Amygdala (tissue), 56 donors: ENCODE measurements around the gene FGD5.

Experiments used
- DNase-seq, 56 donors: peaks; one replicate each; lab custom pipeline; 2025; lab: John Stamatoyannopoulos, UW

FGD5 gene, protein sequence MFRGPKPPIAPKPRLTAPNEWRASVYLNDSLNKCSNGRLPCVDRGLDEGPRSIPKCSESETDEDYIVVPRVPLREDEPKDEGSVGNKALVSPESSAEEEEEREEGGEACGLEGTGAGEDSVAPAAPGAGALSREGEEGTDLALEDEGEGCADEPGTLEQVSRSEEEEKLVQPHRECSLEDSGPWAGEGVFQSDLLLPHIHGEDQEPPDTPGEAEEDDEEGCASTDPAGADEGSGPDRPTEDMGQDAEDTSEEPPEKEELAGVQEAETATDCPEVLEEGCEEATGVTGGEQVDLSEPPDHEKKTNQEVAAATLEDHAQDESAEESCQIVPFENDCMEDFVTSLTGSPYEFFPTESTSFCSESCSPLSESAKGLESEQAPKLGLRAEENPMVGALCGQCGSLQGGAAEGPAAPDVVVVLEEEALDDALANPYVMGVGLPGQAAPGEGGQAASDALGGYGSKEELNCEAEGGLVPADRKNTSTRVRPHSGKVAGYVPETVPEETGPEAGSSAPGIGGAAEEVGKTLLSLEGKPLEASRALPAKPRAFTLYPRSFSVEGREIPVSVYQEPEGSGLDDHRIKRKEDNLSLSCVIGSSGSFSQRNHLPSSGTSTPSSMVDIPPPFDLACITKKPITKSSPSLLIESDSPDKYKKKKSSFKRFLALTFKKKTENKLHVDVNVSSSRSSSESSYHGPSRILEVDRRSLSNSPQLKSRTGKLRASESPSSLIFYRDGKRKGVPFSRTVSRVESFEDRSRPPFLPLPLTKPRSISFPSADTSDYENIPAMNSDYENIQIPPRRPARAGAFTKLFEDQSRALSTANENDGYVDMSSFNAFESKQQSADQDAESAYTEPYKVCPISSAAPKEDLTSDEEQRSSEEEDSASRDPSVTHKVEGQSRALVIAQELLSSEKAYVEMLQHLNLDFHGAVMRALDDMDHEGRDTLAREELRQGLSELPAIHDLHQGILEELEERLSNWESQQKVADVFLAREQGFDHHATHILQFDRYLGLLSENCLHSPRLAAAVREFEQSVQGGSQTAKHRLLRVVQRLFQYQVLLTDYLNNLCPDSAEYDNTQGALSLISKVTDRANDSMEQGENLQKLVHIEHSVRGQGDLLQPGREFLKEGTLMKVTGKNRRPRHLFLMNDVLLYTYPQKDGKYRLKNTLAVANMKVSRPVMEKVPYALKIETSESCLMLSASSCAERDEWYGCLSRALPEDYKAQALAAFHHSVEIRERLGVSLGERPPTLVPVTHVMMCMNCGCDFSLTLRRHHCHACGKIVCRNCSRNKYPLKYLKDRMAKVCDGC (N-terminal part only)

GRCh38 chr3:14818804-14819500 is at the start of gene FGD5:
TSS of gene FGD5 (plus strand) at chr3:14818962. CDS start at chr3:14819072, 110 bp downstream.
- no peak for DNase-seq

GRCh38 chr3:14769544-14770325 is 49.0 kb upstream of the FGD5 start:
- DNase-seq: no peak

- no peak for DNase-seq
These were observed 48.2 kb upstream of the FGD5 start for GRCh38 chr3:14770591-14770990.

DNA sequence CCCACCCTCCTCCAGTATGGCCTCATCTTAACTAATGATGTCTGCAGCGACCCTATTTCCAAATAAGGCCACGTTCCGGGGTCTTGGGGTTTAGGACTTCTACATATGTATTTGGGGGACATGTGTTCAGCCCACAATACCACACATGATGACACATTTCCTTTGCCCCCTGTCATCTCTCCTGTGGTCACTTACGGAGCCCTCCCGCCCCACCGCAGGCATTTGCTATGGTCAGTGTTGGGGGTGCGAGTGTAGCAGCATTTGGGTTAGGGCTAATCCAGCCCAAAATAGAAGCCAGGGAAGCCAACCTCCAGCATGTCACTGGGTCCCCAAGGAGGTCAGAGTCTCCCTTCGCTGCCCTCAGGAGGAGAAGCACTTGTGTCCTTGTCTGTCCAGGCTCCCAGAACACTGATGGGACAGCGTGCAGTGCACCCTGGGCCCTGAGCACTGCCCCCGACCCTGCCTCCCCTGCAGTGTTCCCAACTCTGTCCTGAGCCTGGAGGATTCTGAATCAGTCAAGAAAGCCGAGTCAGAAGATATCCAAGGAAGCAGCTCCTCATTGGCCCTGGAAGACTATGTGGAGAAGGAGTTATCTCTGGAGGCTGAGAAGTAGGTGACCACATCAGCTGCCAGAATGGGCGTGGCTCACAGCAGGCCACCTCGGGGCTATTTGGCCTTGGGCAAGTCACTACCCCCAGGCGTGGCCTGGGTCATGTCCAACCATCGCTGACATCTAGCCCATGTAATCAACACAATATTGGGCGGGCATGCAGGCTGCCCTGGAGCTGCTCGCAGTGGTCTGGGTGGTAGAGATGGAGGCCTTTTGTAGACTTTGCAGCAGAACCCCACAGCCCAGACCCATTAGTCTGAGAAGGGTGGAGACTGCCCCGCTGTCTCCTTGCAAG is 46.9 kb upstream of the FGD5 start:
- DNase-seq: no peak

DNA sequence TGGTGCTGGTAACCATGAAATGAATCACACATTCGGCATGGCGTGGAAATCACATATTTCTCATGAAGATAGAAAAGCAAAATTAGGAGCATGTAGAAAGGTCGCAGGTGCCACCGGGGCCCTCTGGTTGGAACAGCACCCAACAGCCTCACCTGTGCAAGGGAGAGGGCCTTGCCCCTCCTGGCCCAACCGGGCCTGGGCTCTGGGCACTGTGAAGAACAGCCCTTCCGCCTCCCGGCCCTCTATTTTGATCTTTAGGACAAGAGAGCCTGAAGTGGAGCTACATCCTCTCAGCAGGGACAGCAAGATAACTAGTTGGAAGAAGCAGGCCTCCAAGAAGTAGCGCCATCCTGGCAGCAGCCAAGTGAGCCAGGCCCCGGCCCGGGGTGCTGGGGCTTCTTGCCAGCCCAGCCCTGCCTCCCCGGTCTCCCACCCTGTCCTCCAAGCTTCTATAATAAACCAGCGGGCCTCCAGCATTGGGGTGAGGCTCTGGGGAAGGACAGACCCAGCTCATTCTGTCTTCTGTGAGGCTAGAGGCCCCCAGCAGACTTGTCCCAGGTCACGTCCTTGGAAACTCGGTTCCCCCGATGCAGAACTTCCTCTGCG is 46.1 kb upstream of the FGD5 start:
- no peak for DNase-seq

DNA sequence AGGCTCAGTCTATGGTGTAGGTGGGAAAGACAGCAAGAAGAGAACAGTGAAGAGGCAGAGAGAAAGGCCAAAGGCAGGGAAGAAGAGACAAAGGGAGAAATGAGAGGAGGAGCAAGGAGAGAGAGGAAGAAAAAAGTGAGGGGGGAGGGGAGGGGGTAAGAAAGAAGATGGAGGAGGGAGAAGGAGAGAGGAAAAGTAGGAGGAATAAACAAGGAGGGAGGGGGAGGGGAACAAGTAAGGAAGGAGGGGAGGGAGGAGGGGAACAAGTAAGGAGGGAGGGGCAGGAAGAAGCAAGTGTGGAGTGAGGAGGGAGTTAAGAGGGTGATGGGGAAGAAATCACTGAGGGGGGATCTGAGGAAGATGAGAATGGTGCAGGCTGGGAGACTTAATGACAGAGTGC is 45.5 kb upstream of the FGD5 start:
- DNase-seq: no peak

DNA sequence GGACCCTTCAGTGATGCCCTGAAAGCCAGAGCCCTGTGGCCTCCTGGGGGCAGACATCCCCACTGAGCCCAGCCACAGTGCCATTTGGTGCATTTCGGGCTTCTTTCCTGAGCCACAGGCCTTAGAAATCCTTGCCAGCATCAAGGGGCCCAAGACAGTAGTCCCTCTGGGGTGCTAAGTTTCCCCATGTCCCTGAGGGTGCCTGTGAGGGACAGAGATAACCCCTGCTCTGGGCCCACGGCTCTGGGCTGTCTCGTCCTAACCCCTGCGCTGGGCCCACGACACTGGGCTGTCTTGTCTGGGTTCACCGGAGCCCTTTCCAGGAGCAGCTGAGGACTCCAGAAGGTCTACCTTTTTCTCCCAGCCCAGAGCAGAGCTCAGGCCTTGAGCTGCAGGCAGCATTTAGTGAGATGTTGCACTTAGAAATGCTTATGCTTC is 45.1 kb upstream of the FGD5 start:
- no peak for DNase-seq

DNA sequence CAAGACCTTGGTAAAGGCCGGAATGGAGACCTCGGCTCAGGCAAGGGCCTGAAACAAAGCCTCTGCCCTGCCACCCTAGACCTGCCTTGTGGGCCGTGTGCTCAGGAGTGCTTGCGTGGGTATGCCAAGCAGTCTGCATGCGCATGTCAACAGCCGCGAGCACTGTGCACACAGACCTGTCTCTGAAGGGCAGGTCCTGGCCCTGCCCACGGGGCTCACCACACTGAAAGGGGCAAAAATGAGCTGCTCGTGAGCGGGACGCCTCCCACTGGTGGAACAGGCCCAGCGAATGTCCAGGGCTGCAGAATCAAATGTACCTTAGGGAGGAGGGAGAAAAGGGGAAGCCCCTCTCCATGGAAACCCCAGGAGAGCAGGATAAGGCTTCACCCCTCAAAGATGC is 44.3 kb upstream of the FGD5 start:
- DNase-seq: no peak

GRCh38 chr3:14775011-14775410 is 43.8 kb upstream of the FGD5 start:
- DNase-seq: no peak

DNA sequence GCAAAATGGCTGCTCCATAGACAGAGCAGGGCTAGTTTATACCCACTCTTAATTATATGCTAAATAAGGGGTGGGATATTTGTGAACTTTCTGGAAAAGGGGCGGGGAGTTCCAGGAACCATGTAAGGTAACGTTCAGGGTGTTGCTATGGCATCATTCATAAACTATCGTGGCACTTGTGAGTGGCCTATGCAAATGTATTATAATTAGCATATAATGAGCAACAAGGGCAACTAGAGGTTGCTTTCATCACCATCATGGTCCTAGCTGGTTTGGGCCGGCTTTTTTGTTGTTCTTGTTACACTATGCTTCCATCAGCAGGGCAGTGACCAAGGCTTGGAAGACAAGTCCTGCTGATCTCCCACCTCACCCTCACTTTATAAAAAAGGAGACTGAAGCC is 43.2 kb upstream of the FGD5 start:
- no peak for DNase-seq

DNA sequence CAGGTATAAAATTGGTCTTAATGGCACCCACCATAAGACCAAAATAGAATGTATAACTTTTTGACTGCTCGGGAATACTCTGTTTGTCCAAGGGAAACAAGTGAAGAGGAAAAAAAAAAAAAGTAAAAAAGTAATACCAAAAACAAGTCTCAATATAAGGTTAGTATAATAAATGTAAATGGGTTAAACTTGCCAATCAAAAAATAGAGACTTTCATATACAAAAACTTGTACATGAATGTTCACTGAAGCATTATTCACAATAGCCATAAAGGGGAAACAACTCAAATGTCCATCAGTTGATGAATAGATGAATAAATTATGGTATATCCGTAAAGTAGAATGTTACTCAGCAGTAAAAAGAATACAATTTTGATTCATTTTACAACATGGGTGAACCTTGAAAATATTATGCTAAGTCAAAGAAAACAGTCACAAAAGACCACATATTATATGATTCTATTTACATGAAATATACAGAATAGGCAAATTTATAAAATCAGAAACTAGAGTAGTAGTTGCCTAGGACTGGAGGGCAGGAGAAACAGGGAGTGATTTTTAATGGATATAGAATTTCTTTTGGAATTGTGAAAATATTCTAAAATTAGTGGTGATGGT is 39.6 kb upstream of the FGD5 start:
- no peak for DNase-seq

DNA sequence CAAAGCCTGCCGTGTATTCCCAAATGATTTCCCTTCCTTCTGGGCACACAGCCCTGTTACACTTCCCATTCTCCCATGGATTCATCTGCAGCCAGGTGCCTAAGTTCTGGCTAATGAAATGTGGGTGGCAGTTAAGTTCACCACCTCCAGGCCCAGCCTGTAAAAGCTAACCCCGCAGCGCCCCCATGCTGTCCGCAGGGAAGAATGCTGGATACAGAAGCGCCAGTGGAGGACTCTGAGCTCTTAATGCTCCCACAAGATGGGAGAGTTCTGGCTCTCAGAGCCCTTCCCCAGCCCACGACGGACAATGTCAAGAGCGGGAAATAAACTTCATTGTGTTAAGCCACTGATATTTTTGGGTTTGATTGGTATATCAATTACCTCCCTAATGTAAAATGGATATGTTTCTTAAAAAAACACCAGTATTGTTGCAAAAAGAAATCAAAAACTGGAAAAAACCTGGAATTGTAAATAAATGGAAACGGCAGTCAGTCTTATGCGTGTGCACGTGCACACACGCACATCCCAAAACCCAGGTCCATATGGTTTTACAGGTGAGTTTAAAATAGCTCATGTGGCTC is 37.7 kb upstream of the FGD5 start:
- DNase-seq: no peak

- DNase-seq: no peak
These were observed 35.2 kb upstream of the FGD5 start for GRCh38 chr3:14783480-14784086.

GRCh38 chr3:14784087-14784681 is 34.6 kb upstream of the FGD5 start:
- peak in 4 of 56 donors; percentile 2 to 21 (median 6) for DNase-seq

DNA sequence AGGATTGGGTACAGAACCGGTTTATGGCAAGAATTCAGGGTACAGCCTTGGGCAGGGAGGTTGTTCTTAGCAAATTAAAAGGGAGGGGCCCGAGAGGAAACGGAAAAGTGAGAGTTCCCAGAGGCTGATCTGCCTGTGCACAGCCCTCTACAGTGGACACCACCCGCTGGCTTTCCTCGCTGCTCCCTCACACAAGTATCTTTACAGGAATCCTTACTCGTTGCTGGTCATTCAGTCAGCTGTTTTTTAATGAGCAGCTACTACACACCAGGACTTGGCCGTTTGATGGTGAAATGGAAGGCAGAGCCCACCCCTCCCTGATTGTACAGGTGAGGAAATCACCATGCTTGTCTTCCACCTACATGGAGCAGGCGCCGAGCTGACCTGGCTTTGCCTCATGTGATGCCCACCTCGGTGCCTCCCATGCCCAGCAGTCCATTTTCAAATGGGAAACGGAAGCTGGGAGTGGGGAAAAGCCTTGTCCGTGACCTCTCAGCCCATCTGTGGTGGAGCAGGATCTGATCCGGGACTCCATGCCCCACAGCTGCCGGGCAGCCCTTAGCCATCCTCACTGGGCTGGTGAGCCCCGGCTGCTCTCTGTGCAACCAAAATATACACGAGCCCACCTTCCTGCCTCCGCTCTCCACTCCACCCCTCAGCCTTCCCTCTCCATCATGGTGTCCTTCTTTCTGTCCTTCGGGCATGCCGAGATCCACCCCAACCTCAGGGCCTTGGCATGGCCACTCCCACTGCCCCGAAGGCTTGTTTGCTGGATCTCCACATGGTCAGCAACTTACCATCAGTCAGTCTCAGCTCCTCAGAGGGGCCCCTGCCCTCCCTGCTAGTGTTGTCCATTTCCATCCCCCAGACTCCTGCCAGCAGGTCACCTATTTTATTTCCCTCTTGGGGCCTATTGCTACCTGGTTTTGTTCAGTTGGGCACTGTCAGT is 33.3 kb upstream of the FGD5 start:
- no peak for DNase-seq
